GM19193 (cell line): ENCODE measurements around the gene TAS1R1.

ENCODE experiments used
- POLR2A ChIP-seq: IDR thresholded peaks from 4 replicates; pipeline ENCODE4 v1.6.1; 2011; ENCODE audit not compliant: insufficient read depth, insufficient read length; ENCODE audit errors: extremely low read depth

The TAS1R1 gene

GRCh38 chr1:6554907-6555778, at the start of gene TAS1R1:
Gene TAS1R1 (plus strand): TSS chr1:6555307. CDS start chr1:6555374, 67 bp downstream.
- TF ChIP-seq POLR2A = no peak

- no peak for TF ChIP-seq POLR2A
Measured at GRCh38 chr1:6505367-6506209, 49.5 kb upstream of the TAS1R1 start.

- no peak for TF ChIP-seq POLR2A
Measured at GRCh38 chr1:6506210-6507036, 48.7 kb upstream of the TAS1R1 start.

GRCh38 chr1:6507037-6507428, 48.1 kb upstream of the TAS1R1 start:
- no peak for TF ChIP-seq POLR2A

- no peak for TF ChIP-seq POLR2A
Measured at GRCh38 chr1:6507461-6507911, 47.6 kb upstream of the TAS1R1 start.

GRCh38 chr1:6508154-6508815, 46.8 kb upstream of the TAS1R1 start:
- no peak for TF ChIP-seq POLR2A

- TF ChIP-seq POLR2A = no peak
Measured at GRCh38 chr1:6508816-6509189, 46.3 kb upstream of the TAS1R1 start.

GRCh38 chr1:6509220-6509918, 45.7 kb upstream of the TAS1R1 start:
- TF ChIP-seq POLR2A = no peak

- no peak for TF ChIP-seq POLR2A
Measured at GRCh38 chr1:6509919-6510291, 45.2 kb upstream of the TAS1R1 start.

GRCh38 chr1:6510493-6510892, 44.6 kb upstream of the TAS1R1 start:
- TF ChIP-seq POLR2A = no peak

- no peak for TF ChIP-seq POLR2A
Measured at GRCh38 chr1:6511056-6511455, 44.1 kb upstream of the TAS1R1 start.

GRCh38 chr1:6511561-6512244, 43.4 kb upstream of the TAS1R1 start:
- TF ChIP-seq POLR2A = no peak

GRCh38 chr1:6512245-6512907, 42.7 kb upstream of the TAS1R1 start:
- TF ChIP-seq POLR2A = no peak
